HFF-Myc (cell line): ENCODE measurements around the gene TSSK6.

Experiments used
- DNase-seq: peaks from one replicate; pipeline ENCODE4 v3.0.0-alpha.2; 2011; ENCODE audit warnings: low read depth; ENCODE audit errors: extremely low read depth
- H3K4me3 ChIP-seq: replicated peaks from 2 replicates; pipeline ENCODE4 v1.5.1; 2011; ENCODE audit warnings: low read depth, mild to moderate bottlenecking, control low read depth, low read length
- TF ChIP-seq, protein P1 (sequence below): IDR thresholded peaks from 2 replicates; pipeline ENCODE4 v1.5.1; 2012; ENCODE audit warnings: mild to moderate bottlenecking, low read depth, low read length, control low read depth; ENCODE audit errors: missing control alignments

Gene TSSK6

DNA sequence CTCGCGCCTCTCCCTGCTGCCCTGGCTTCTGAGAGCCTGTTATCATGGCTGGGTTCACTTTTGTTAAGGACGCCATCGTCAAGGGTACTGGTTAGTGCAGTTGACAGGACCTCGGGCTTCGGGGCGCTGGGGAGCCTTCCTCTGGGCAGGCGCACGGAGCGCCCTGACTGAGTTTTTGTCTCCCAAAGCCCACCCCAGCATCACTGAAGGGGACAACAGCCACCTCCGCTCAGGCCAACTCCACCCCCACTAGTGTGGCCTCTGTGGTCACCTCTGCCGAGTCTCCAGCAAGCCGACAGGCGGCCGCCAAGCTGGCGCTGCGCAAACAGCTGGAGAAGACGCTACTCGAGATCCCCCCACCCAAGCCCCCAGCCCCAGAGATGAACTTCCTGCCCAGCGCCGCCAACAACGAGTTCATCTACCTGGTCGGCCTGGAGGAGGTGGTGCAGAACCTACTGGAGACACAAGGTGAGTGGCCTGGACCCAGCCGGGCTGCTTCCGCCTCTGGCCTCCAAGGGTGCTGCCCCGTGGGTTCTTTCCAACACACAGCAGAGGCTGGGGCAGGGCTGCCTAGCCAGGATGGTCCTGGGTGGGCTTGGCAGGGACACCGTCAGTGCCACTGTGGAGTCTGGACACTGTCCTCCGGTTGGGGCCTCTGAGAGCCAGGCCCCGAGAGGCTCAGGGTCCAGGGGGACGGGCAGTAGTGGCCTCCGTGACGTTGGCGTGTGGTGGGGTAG lies 16.9 kb downstream of the TSSK6 start:
- TF ChIP-seq, protein P1, sequence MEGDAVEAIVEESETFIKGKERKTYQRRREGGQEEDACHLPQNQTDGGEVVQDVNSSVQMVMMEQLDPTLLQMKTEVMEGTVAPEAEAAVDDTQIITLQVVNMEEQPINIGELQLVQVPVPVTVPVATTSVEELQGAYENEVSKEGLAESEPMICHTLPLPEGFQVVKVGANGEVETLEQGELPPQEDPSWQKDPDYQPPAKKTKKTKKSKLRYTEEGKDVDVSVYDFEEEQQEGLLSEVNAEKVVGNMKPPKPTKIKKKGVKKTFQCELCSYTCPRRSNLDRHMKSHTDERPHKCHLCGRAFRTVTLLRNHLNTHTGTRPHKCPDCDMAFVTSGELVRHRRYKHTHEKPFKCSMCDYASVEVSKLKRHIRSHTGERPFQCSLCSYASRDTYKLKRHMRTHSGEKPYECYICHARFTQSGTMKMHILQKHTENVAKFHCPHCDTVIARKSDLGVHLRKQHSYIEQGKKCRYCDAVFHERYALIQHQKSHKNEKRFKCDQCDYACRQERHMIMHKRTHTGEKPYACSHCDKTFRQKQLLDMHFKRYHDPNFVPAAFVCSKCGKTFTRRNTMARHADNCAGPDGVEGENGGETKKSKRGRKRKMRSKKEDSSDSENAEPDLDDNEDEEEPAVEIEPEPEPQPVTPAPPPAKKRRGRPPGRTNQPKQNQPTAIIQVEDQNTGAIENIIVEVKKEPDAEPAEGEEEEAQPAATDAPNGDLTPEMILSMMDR = no peak
- no peak overlapping the region for H3K4me3 ChIP-seq
- no peak for DNase-seq

DNA sequence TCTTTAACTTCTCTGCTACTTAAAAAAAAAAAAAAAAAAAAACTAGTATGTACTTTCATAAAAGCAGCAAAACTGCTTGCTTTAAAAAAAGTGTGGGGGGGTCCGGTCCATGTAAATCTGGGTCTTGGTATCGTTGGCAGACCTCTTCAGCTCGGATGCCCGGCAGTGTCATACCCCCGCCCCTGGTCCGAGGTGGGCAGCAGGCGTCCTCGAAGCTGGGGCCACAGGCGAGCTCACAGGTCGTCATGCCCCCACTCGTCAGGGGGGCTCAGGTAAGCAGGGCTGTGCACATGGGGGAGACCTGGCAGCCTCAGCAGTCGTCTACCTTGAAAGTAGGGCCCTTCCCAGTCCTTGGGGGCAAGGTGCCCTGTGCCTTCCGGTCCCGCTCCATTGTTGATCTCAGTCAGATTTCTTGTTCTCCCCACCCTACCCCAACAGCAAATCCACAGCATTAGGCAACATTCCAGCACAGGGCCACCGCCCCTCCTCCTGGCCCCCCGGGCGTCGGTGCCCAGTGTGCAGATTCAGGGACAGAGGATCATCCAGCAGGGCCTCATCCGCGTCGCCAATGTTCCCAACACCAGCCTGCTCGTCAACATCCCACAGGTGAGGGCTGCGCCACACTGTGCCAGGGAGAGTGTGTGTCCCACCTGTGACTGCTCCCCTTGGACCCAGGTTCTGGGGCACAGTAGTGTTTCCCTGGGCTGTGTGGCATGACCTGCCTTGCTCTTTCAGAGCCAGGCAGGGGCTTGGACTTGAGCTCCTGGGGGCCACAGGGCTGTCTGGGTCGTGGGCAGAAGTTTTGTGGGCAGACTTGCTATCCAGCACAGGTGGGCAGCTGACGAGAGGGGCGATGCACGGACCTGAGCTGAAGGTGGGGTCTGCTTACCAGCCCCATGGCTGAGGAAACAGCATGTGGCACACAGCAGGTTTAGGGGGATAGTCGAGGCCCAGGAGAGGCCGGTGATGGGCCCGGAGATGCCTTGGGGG lies 19.4 kb downstream of the TSSK6 start:
- DNase-seq = no peak
- TF ChIP-seq, protein P1 = no peak
- no peak overlapping the region for H3K4me3 ChIP-seq

DNA sequence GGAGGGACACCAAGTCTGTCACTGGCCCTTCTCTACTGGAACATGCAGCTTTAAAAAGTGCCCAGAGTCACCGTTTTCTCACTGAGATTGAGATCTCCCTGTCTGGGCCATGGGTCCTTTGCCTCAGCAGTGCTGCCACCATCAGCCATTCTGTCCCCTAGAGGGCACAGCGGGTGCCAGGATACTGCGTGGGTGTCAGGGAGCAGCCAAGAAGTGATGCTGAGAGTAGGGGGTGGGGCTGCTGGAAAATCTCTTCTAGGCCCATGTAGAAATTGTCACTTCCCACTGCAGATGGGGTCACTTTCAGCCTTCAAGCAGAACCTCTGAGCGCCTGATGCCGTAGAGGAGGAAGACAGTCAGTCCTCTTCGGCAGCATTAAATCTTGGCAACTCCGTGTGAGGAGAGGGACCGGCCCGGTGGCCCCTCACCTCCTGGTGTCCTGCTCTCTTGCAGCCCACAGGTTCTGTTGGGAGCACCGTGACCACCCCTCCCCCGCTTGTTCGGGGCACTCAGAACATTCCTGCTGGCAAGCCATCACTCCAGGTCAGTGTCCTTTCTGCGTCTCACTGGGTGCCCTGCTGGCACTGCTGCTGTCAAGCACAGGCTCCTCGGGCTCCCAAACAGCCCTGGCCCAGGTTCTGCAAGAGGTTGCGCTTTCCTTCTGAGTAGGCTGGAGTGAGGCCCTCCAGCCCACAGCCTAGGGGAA lies 21.4 kb downstream of the TSSK6 start:
- no peak for DNase-seq
- TF ChIP-seq, protein P1 = no peak
- no peak overlapping the region for H3K4me3 ChIP-seq

DNA sequence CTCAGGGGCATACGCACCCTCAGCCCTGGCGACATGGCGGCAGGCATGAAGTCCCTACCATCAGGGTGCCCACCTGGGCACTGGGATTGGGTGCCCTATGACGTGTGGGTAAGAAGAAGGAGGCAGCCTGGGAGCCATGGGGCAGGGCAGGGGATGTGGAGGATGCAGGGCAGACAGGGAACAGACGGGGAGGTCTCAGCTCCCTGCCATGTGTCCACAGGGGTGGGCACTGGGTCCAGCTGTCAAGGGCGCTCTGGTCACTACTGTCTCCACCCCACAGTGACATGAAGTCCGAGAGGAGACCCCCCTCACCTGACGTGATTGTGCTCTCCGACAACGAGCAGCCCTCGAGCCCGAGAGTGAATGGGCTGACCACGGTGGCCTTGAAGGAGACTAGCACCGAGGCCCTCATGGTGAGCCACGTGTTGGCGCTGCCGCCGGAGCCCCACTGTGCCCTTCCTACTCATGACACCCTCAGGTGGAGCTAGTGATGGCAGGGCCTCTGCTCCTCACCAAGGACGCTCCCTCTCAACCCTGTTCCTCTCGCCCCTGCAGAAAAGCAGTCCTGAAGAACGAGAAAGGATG lies 23.2 kb downstream of the TSSK6 start:
- DNase-seq = no peak
- H3K4me3 ChIP-seq = no peak overlapping the region
- TF ChIP-seq, protein P1 = no peak

DNA sequence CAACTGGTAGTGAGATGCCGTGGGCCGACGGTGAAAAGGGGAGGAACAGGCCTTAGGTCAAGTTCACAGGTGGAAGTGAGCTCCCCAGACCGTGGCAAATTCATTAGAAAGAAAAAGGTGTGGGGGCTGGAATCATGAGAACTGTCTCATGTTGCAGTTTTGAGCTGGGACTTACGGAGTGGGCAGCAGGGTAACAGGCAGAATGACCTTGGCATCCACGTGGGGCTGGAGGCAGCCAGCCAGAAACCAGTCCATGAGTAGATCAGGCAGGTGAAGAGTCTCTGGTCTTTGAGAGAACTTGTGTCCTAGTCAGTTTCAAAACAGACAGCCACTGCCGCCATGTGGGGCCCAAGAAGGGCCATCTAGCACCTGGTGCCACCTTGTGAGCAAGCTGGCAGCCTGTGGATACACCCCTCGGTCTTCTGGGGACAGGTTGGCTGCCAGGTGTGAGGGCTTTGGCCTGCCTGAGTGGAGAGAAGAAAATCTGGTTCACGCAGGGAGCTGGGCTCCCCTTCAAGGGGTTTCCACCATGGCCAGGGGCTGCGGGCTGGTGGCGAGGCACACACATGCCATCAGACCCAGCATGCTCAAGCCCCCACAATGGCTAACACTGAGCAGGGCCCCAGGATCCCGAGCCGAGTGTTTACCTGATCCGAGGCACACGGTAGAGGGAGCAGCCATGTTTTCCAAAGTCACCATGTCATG lies 23.9 kb downstream of the TSSK6 start:
- TF ChIP-seq, protein P1 = no peak
- DNase-seq = no peak
- no peak overlapping the region for H3K4me3 ChIP-seq
